ENCODE data around the gene LDLRAD3. TPM values are rescaled to one million over a fixed set of nuclear protein-coding genes. Genes with fewer than 3 reads are reported as not detected.

LDLRAD3 gene
- total RNA-seq, 1 experiment from 2014 or later: 28.1 TPM

- POLR2A ChIA-PET: no interaction called here
- no peaks in the 10 kb centered on the region; the same call in 1 of the 2 replicates for H3K27me3 ChIP-seq (ENCODE audit: control insufficient read depth, insufficient read depth, low read length)
- no peak overlapping the region for H3K27ac ChIP-seq (ENCODE audit: low read length)
- H3K36me3 ChIP-seq (ENCODE audit: control insufficient read depth, insufficient read depth, low read length): no peaks in the 10 kb centered on the region
- intact Hi-C loops (cut with micrococcal nuclease; ENCODE audit: unreplicated experiment): no loop called here
- H3K9me3 ChIP-seq (ENCODE audit: control insufficient read depth, insufficient read depth, low read depth, low read length): no peaks in the 10 kb centered on the region
- BruUV-seq (replicated peaks): no TSS peak
- no peaks in the 10 kb centered on the region for H3K4me1 ChIP-seq (ENCODE audit: control insufficient read depth, insufficient read depth, low read length)
- CTCF ChIA-PET: no interaction called here
- ATAC-seq (no peak), DNase-seq (ENCODE audit: low read depth, low spot score) (no peak)
- TF ChIP-seq TCF7L2 (IDR thresholded peaks at IDR 0.05; ENCODE audit: low read depth, low read length) (no peak), POLR2AphosphoS5 (IDR thresholded peaks at IDR 0.05; ENCODE audit: low read depth, low read length) (no peak), SIN3A (IDR thresholded peaks at IDR 0.05; ENCODE audit: borderline replicate concordance, insufficient read depth, low read depth, low read length) (no peak)
- TF ChIP-seq, protein P1, sequence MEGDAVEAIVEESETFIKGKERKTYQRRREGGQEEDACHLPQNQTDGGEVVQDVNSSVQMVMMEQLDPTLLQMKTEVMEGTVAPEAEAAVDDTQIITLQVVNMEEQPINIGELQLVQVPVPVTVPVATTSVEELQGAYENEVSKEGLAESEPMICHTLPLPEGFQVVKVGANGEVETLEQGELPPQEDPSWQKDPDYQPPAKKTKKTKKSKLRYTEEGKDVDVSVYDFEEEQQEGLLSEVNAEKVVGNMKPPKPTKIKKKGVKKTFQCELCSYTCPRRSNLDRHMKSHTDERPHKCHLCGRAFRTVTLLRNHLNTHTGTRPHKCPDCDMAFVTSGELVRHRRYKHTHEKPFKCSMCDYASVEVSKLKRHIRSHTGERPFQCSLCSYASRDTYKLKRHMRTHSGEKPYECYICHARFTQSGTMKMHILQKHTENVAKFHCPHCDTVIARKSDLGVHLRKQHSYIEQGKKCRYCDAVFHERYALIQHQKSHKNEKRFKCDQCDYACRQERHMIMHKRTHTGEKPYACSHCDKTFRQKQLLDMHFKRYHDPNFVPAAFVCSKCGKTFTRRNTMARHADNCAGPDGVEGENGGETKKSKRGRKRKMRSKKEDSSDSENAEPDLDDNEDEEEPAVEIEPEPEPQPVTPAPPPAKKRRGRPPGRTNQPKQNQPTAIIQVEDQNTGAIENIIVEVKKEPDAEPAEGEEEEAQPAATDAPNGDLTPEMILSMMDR (IDR thresholded peaks at IDR 0.05): no peak
- TF ChIP-seq, protein P2, sequence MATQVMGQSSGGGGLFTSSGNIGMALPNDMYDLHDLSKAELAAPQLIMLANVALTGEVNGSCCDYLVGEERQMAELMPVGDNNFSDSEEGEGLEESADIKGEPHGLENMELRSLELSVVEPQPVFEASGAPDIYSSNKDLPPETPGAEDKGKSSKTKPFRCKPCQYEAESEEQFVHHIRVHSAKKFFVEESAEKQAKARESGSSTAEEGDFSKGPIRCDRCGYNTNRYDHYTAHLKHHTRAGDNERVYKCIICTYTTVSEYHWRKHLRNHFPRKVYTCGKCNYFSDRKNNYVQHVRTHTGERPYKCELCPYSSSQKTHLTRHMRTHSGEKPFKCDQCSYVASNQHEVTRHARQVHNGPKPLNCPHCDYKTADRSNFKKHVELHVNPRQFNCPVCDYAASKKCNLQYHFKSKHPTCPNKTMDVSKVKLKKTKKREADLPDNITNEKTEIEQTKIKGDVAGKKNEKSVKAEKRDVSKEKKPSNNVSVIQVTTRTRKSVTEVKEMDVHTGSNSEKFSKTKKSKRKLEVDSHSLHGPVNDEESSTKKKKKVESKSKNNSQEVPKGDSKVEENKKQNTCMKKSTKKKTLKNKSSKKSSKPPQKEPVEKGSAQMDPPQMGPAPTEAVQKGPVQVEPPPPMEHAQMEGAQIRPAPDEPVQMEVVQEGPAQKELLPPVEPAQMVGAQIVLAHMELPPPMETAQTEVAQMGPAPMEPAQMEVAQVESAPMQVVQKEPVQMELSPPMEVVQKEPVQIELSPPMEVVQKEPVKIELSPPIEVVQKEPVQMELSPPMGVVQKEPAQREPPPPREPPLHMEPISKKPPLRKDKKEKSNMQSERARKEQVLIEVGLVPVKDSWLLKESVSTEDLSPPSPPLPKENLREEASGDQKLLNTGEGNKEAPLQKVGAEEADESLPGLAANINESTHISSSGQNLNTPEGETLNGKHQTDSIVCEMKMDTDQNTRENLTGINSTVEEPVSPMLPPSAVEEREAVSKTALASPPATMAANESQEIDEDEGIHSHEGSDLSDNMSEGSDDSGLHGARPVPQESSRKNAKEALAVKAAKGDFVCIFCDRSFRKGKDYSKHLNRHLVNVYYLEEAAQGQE (IDR thresholded peaks at IDR 0.05; ENCODE audit: insufficient read depth in 1 of 2, low read depth in 2 of 2, low read length in 1 of 2): no peak
- in situ Hi-C loops (cut with HindIII; ENCODE audit: low pct_unique_long_range_greater_than_20kb, low sequenced_read_pairs): no loop called here
- no peak overlapping the region for H3K4me3 ChIP-seq (ENCODE audit: low read depth in 2 of 2, low read length in 2 of 2)
These were observed 24.6 kb upstream of the LDLRAD3 start for GRCh38 chr11:35919244-35919643.

- H3K36me3 ChIP-seq (ENCODE audit: control insufficient read depth, insufficient read depth, low read length): no peaks in the 10 kb centered on the region
- in situ Hi-C loops (cut with HindIII; ENCODE audit: low pct_unique_long_range_greater_than_20kb, low sequenced_read_pairs): no loop called here
- CTCF ChIA-PET: interaction anchor here (1.2 kb wide), 1 partner anchor 101 kb away, joined by 4 read pairs; no protein-coding TSS in a partner anchor
- POLR2A ChIA-PET: no interaction called here
- no peak overlapping the region for H3K4me3 ChIP-seq (ENCODE audit: low read depth in 2 of 2, low read length in 2 of 2)
- no peaks in the 10 kb centered on the region for H3K9me3 ChIP-seq (ENCODE audit: control insufficient read depth, insufficient read depth, low read depth, low read length)
- H3K27ac ChIP-seq (ENCODE audit: low read length): no peak overlapping the region
- intact Hi-C loops (cut with micrococcal nuclease; ENCODE audit: unreplicated experiment): no loop called here
- ATAC-seq (no peak), DNase-seq (ENCODE audit: low read depth, low spot score) (no peak)
- BruUV-seq (replicated peaks): no TSS peak
- TF ChIP-seq, protein P1 (IDR thresholded peaks at IDR 0.05): no peak
- TF ChIP-seq TCF7L2 (IDR thresholded peaks at IDR 0.05; ENCODE audit: low read depth, low read length): no peak
- no peak for TF ChIP-seq SIN3A (IDR thresholded peaks at IDR 0.05; ENCODE audit: borderline replicate concordance, insufficient read depth, low read depth, low read length)
- no peak for TF ChIP-seq POLR2AphosphoS5 (IDR thresholded peaks at IDR 0.05; ENCODE audit: low read depth, low read length)
- TF ChIP-seq, protein P2 (IDR thresholded peaks at IDR 0.05; ENCODE audit: insufficient read depth in 1 of 2, low read depth in 2 of 2, low read length in 1 of 2): no peak
- no peaks in the 10 kb centered on the region; the same call in 1 of the 2 replicates for H3K27me3 ChIP-seq (ENCODE audit: control insufficient read depth, insufficient read depth, low read length)
- peaks cover 10% of the 10 kb centered on the region for H3K4me1 ChIP-seq (ENCODE audit: control insufficient read depth, insufficient read depth, low read length)
These were observed 20.4 kb upstream of the LDLRAD3 start for GRCh38 chr11:35923452-35923851.

All from Panc1 (cell line).